Uterus (tissue), 2 donors: ENCODE results near the gene TUT4.

ENCODE experiments used
- CTCF ChIP-seq, 4 experiments: fragments of 200-600 bp in 2 of 4; fragments of 450-650 bp in 2 of 4; sonication (generic) in 2 of 4; IDR thresholded peaks; one replicate each; pipeline ENCODE4 v1.5.1; 2016 to 2019; ENCODE audit warnings: antibody characterized with exemption in 4 of 4, mild to moderate bottlenecking in 2 of 4, moderate library complexity in 1 of 4
- POLR2A ChIP-seq, 2 donors: fragments of 450-650 bp; IDR thresholded peaks; one replicate each; pipeline ENCODE4 v1.6.1; 2016; ENCODE audit warnings: antibody characterized with exemption in 2 of 2, mild to moderate bottlenecking in 1 of 2, moderate library complexity in 1 of 2

- peak; percentile 32 to 66 for TF ChIP-seq POLR2A (IDR thresholded peaks at IDR 0.05)
- TF ChIP-seq CTCF (IDR thresholded peaks at IDR 0.05), result no peak
Measured at GRCh38 chr1:52553362-52554266, 722 bp upstream of the TUT4 start.
